ENCODE measurements around the gene OBSCN. TPM values are rescaled to one million over a fixed set of nuclear protein-coding genes. Genes with fewer than 3 reads are reported as not detected.

Gene OBSCN
- total RNA-seq, 1 donor from 2014 or later: 5.1 TPM

GRCh38 chr1:228165372-228166169, 42.3 kb upstream of the OBSCN start, which contains the start of gene IBA57:
Gene IBA57 (plus strand): TSS chr1:228165804. CDS start chr1:228165817, 13 bp downstream.
- peaks cover 6% of the 10 kb centered on the region for H3K36me3 Mint-ChIP-seq
- H3K4me3 Mint-ChIP-seq: peak within 1 kb of the TSS; percentile 87
- peak within 1 kb of the TSS; percentile 65 for H3K9ac ChIP-seq
- H3K27me3 Mint-ChIP-seq (ENCODE audit: insufficient read depth, low read depth): peaks cover 4% of the 10 kb centered on the region
- H3K4me3 ChIP-seq: peak within 1 kb of the TSS; percentile 71
- H3K36me3 ChIP-seq: no peaks in the 10 kb centered on the region
- H3K9me3 Mint-ChIP-seq: no peaks in the 10 kb centered on the region
- H3K4me1 ChIP-seq: peaks cover 20% of the 10 kb centered on the region
- peaks cover 21% of the 10 kb centered on the region for H3K4me1 Mint-ChIP-seq
- peak within 1 kb of the TSS; percentile 96 for H3K27ac Mint-ChIP-seq
- H2AFZ ChIP-seq (replicated peaks): peak within 1 kb of the TSS; percentile 72
- no peaks in the 10 kb centered on the region for H3K9me3 ChIP-seq (ENCODE audit: low read depth)
- peak within 1 kb of the TSS; percentile 84 for H3K4me2 ChIP-seq
- TF ChIP-seq EZH2 (IDR thresholded peaks at IDR 0.05): no peak
- TF ChIP-seq, protein P1, sequence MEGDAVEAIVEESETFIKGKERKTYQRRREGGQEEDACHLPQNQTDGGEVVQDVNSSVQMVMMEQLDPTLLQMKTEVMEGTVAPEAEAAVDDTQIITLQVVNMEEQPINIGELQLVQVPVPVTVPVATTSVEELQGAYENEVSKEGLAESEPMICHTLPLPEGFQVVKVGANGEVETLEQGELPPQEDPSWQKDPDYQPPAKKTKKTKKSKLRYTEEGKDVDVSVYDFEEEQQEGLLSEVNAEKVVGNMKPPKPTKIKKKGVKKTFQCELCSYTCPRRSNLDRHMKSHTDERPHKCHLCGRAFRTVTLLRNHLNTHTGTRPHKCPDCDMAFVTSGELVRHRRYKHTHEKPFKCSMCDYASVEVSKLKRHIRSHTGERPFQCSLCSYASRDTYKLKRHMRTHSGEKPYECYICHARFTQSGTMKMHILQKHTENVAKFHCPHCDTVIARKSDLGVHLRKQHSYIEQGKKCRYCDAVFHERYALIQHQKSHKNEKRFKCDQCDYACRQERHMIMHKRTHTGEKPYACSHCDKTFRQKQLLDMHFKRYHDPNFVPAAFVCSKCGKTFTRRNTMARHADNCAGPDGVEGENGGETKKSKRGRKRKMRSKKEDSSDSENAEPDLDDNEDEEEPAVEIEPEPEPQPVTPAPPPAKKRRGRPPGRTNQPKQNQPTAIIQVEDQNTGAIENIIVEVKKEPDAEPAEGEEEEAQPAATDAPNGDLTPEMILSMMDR (IDR thresholded peaks at IDR 0.05): peak; percentile 81
- DNase-seq (ENCODE audit: low spot score): peak; percentile 99
- no peaks in the 10 kb centered on the region for H3K27me3 ChIP-seq
- H3K27ac ChIP-seq: peak within 1 kb of the TSS; percentile 97
- no peaks in the 10 kb centered on the region for H4K20me1 ChIP-seq (ENCODE audit: low read depth)
- no peaks in the 10 kb centered on the region for H3F3A ChIP-seq (ENCODE audit: low read depth)
- peaks cover 23% of the 10 kb centered on the region for H3K79me2 ChIP-seq (ENCODE audit: low read depth)

- H3F3A ChIP-seq (ENCODE audit: low read depth): no peaks in the 10 kb centered on the region
- no peaks in the 10 kb centered on the region for H3K9me3 ChIP-seq (ENCODE audit: low read depth)
- H3K4me2 ChIP-seq: peak overlapping the region; percentile 84
- DNase-seq (ENCODE audit: low spot score): peak; percentile 82
- peak overlapping the region; percentile 97 for H3K27ac ChIP-seq
- peaks cover 21% of the 10 kb centered on the region for H3K4me1 Mint-ChIP-seq
- H2AFZ ChIP-seq (replicated peaks): peak overlapping the region; percentile 72
- H4K20me1 ChIP-seq (ENCODE audit: low read depth): no peaks in the 10 kb centered on the region
- H3K36me3 ChIP-seq: no peaks in the 10 kb centered on the region
- H3K79me2 ChIP-seq (ENCODE audit: low read depth): peaks cover 23% of the 10 kb centered on the region
- H3K4me1 ChIP-seq: peaks cover 17% of the 10 kb centered on the region
- H3K9me3 Mint-ChIP-seq: no peaks in the 10 kb centered on the region
- peak overlapping the region; percentile 85 for H3K4me3 Mint-ChIP-seq
- no peaks in the 10 kb centered on the region for H3K27me3 ChIP-seq
- H3K27me3 Mint-ChIP-seq (ENCODE audit: insufficient read depth, low read depth): peaks cover 4% of the 10 kb centered on the region
- peak overlapping the region; percentile 82 for H3K27ac Mint-ChIP-seq
- no peak overlapping the region for H3K9ac ChIP-seq
- no peak for TF ChIP-seq EZH2 (IDR thresholded peaks at IDR 0.05)
- no peak for TF ChIP-seq EZH2phosphoT487 (IDR thresholded peaks at IDR 0.05)
- TF ChIP-seq, protein P1 (IDR thresholded peaks at IDR 0.05): peak; percentile 36
- H3K36me3 Mint-ChIP-seq: peaks cover 6% of the 10 kb centered on the region
- peak overlapping the region; percentile 71 for H3K4me3 ChIP-seq
These were observed 41.5 kb upstream of the OBSCN start for GRCh38 chr1:228166170-228166936.

- peaks cover 4% of the 10 kb centered on the region for H3K27me3 Mint-ChIP-seq (ENCODE audit: insufficient read depth, low read depth)
- H3K9ac ChIP-seq: no peak overlapping the region
- H3K36me3 Mint-ChIP-seq: peaks cover 6% of the 10 kb centered on the region
- no peaks in the 10 kb centered on the region for H3K9me3 Mint-ChIP-seq
- H3K9me3 ChIP-seq (ENCODE audit: low read depth): no peaks in the 10 kb centered on the region
- H3K27me3 ChIP-seq: no peaks in the 10 kb centered on the region
- DNase-seq (ENCODE audit: low spot score): no peak
- H3K4me1 Mint-ChIP-seq: peaks cover 15% of the 10 kb centered on the region
- peaks cover 26% of the 10 kb centered on the region for H3K79me2 ChIP-seq (ENCODE audit: low read depth)
- H3K4me3 ChIP-seq: no peak overlapping the region
- no peak overlapping the region for H3K4me3 Mint-ChIP-seq
- H3F3A ChIP-seq (ENCODE audit: low read depth): no peaks in the 10 kb centered on the region
- no peak overlapping the region for H3K4me2 ChIP-seq
- peaks cover 2% of the 10 kb centered on the region for H3K4me1 ChIP-seq
- no peak overlapping the region for H3K27ac ChIP-seq
- H2AFZ ChIP-seq (replicated peaks): no peak overlapping the region
- H3K36me3 ChIP-seq: no peaks in the 10 kb centered on the region
- TF ChIP-seq, protein P1 (IDR thresholded peaks at IDR 0.05): no peak
- TF ChIP-seq EZH2 (IDR thresholded peaks at IDR 0.05): no peak
- no peak for TF ChIP-seq EZH2phosphoT487 (IDR thresholded peaks at IDR 0.05)
- H4K20me1 ChIP-seq (ENCODE audit: low read depth): peaks cover 16% of the 10 kb centered on the region
- no peak overlapping the region for H3K27ac Mint-ChIP-seq
These were observed 39.1 kb upstream of the OBSCN start for GRCh38 chr1:228168563-228169270.
